ENCODE measurements around the gene SLC27A2. TPM values are rescaled to one million over a fixed set of nuclear protein-coding genes. Genes with fewer than 3 reads are reported as not detected.

The SLC27A2 gene
- total RNA-seq, 1 experiment from 2014 or later, result 7.0 TPM

GRCh38 chr15:50228866-50229265, 46.9 kb downstream of the SLC27A2 start:
- no peak overlapping the region for H3K4ac ChIP-seq (ENCODE audit: low read depth, low read length)
- no CpG with 5 or more reads among the region's 3 CpGs for WGBS (ENCODE audit: extremely low coverage, insufficient read length, low lambda C conversion rate)
- TF ChIP-seq CTCF (conservative IDR thresholded peaks at IDR 0.05), result no peak
- H3K27ac Mint-ChIP-seq, result no peak overlapping the region
- no peak overlapping the region for H3K18ac ChIP-seq (ENCODE audit: insufficient read length, low read depth, low read length)
- no peaks in the 10 kb centered on the region for H3K4me1 ChIP-seq (ENCODE audit: insufficient read depth, low read length)
- H2BK15ac ChIP-seq (ENCODE audit: low read depth, low read length), result no peak overlapping the region
- H3K9me3 ChIP-seq (ENCODE audit: control insufficient read depth, low read depth, low read length), result no peaks in the 10 kb centered on the region
- H3K56ac ChIP-seq (ENCODE audit: insufficient read length, low read depth, low read length), result no peak overlapping the region
- no peak overlapping the region for H4K91ac ChIP-seq (ENCODE audit: insufficient read length, low read depth, low read length)
- no peak overlapping the region for H3K4me2 ChIP-seq (ENCODE audit: insufficient read depth, insufficient read length, low read length)
- no peaks in the 10 kb centered on the region for H4K20me1 ChIP-seq (ENCODE audit: control insufficient read depth, insufficient read depth, insufficient read length)
- H3K79me2 ChIP-seq (ENCODE audit: insufficient read depth, low read length), result no peaks in the 10 kb centered on the region
- H2BK12ac ChIP-seq (ENCODE audit: insufficient read length, low read depth, low read length), result no peak overlapping the region
- no peak overlapping the region for H3K14ac ChIP-seq (ENCODE audit: insufficient read depth, low read length)
- H3K27me3 Mint-ChIP-seq (ENCODE audit: low read depth), result no peaks in the 10 kb centered on the region
- H3K4me1 Mint-ChIP-seq, result no peaks in the 10 kb centered on the region
- H3K27ac ChIP-seq (ENCODE audit: insufficient read length, low read depth, low read length), result no peak overlapping the region
- no peak overlapping the region for H4K5ac ChIP-seq (ENCODE audit: insufficient read length, low read depth, low read length)
- H3T11ph ChIP-seq (ENCODE audit: low read length), result no peak overlapping the region
- no peaks in the 10 kb centered on the region; a peak in 1 of 7 replicates for H3K36me3 Mint-ChIP-seq (ENCODE audit: insufficient read depth in 1 of 3, low read depth in 3 of 3)
- H3K9ac ChIP-seq (ENCODE audit: extremely low read depth, insufficient read length, low read length), result no peak overlapping the region
- no peak overlapping the region for H2BK20ac ChIP-seq (ENCODE audit: low read depth, low read length, poor library complexity, severe bottlenecking)
- no peak for DNase-seq
- H2BK120ac ChIP-seq (ENCODE audit: low read depth, low read length, poor library complexity, severe bottlenecking), result no peak overlapping the region
- H3K4me3 Mint-ChIP-seq, result no peak overlapping the region
- H3K27me3 ChIP-seq (ENCODE audit: insufficient read depth, low read length), result no peaks in the 10 kb centered on the region
- no peaks in the 10 kb centered on the region for H3K9me3 Mint-ChIP-seq
- no peak overlapping the region for H4K8ac ChIP-seq (replicated peaks; ENCODE audit: insufficient read length, low read depth, low read length)
- no peak overlapping the region for H3K23ac ChIP-seq (ENCODE audit: insufficient read length, low read depth, low read length)
- no peaks in the 10 kb centered on the region for H3K23me2 ChIP-seq (ENCODE audit: insufficient read length, low read depth, low read length, poor library complexity, severe bottlenecking)
- H2BK5ac ChIP-seq (ENCODE audit: insufficient read length, low read length), result no peak overlapping the region
- no peaks in the 10 kb centered on the region for H3K79me1 ChIP-seq (ENCODE audit: insufficient read depth, low read depth, low read length, poor library complexity, severe bottlenecking)
- H2AK5ac ChIP-seq (ENCODE audit: insufficient read length, low read length), result no peak overlapping the region
- no peak overlapping the region for H2AFZ ChIP-seq (ENCODE audit: low read length)

Data from H9 (cell line).